HS-27A (cell line): ENCODE results near the gene MMUT.
"Not testable (repeated sequence)": the region's sequence is repeated elsewhere in the genome, so short reads cannot be mapped to it uniquely, and the experiment has no call there.

Experiments used
- DNase-seq: peaks from one replicate; pipeline ENCODE4 v3.0.0-alpha.2; 2012; ENCODE audit warnings: low read depth, missing footprints

Gene MMUT

GRCh38 chr6:49423817-49424216 lies 39.2 kb downstream of the MMUT start:
- DNase-seq = no peak

GRCh38 chr6:49416195-49416594 lies 46.9 kb downstream of the MMUT start:
- no peak for DNase-seq

- no peak for DNase-seq
These were observed 47.7 kb downstream of the MMUT start for GRCh38 chr6:49415358-49415757.

- DNase-seq = no peak
These were observed 52.5 kb downstream of the MMUT start for GRCh38 chr6:49410564-49410963.

GRCh38 chr6:49409951-49410542 lies 53.0 kb downstream of the MMUT start:
- peak; percentile 55 for DNase-seq

- DNase-seq = no peak
These were observed 56.6 kb downstream of the MMUT start for GRCh38 chr6:49406250-49406970.

- peak; percentile 54 for DNase-seq
These were observed 62.0 kb downstream of the MMUT start for GRCh38 chr6:49401063-49401462.

- not testable (repeated sequence) for DNase-seq
These were observed 76.2 kb downstream of the MMUT start for GRCh38 chr6:49386667-49387508.

GRCh38 chr6:49384904-49385303 lies 78.1 kb downstream of the MMUT start:
- no peak for DNase-seq
